CMK (cell line): ENCODE measurements around the gene GPC5.

Experiments
- DNase-seq: peaks from one replicate; pipeline ENCODE4 v3.0.0-alpha.2; 2010; ENCODE audit warnings: low read depth

Gene GPC5

DNA sequence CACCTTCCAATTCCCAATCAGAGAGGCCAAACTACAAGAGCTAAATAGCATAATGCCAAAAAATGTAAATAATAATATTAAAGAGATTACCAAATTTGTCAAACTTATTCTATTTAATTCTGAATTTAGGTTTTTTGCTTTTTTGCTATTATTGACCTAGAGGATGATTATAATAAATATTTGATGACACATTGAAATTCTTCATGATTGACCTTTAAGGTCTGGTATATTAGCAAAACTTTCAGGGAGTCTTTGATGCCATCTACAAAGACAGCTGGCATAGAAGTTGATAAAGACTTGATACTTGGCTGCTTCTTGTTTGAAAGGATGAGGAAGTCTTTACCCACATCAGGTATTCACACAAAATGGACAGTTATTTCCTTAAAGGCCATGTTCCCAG, 1168.3 kb downstream of the GPC5 start:
- DNase-seq, result no peak

DNA sequence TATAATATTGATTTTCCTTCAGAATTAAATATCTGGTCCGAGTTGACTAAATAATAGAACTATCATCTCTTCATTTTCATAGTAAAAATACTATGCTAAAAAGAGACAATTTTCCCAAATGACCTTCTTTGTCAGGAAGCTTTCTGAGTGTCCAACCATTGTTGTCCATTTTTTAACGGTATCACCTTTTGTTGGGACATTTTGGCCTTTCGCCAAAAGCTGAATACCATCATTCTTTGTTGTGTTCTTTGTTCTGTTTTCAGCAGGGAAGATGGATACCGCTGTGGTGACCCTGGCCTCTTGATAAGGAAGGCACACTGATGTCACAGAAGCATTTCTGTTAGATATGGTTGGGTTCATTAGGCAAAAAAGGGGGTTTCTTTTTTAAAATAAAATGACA, 1173.8 kb downstream of the GPC5 start:
- DNase-seq, result no peak

DNA sequence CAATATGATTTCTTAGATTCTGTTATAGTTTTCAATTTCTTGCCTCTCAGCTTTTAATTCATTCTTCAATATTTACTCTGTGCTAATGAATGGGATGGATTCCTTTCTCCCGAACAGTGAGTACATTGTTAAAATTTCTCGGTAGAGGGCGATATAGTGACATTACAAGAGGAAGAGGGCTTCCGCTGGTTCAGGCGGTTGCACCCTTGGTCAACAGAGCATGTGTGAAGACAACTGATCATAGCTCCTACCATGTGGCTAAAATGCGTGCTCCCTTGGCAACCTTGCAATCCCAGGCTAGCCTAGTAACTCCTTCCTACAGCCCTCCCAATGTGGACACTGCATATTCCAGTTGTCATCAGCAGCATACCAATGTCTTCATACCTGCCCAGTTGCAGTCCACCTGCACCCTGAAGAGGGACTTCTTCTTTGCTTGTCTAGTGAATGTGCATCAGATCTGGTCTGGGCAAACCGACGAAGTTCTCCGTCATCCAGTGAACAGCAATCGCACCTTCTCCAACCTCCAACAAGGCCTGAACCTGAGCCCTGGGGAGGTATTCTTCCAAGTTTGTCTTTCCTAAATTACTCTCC, 1175.1 kb downstream of the GPC5 start:
- no peak for DNase-seq

DNA sequence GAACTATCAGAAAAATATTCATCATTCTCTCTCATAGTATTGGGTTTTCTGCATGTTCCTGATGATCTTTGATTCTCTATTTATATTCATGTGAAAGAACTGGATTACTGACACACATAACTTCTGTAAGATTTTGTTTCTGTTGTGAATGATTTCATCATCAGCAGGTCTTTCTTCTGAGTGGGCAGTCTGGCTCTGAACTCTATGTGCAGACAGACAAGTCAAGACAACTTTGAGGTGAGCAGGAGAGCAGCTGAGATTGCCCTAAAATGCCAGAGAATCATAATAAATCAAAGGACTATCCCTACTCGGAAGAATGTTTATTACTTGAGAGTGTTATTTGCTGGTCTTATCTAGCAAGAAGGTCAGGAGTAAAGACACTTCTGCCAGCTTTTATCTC, 1176.1 kb downstream of the GPC5 start:
- no peak for DNase-seq

DNA sequence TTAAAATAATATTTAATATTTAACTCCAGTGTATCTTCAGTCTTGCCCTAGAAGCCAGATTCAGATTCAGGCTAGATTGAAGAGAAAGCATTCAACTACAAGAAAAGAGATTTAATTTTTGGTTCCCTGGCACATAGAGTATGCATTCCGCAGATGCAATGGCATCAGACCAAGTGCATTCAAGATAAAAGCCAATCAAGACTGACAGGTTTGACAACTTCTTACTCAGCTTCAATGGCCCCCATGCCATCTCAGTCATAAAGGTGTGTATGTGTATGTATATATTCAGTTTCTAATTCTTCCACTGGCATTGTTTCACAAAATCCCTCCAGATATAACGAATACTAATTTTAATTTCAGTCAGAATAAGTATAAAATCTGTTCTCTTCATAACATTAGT, 1177.4 kb downstream of the GPC5 start:
- DNase-seq, result no peak

DNA sequence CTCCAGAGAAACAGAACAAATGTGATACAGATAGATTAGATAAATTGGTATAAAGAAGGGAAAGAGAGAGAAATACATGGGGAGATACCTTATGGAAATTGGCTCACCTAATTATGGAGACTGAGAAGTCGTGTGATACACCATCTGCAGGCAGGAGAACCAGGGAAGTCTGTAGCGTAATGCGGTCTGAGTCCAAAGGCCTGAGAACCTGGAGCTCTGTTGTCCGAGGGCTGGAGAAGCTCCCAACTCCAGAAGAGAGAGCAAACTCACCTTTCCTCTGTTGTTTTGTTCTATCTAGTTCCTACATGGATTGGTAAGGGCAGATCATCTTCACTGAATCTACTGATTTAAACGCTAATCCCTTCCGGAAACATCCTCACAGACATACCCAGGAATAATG, 1179.9 kb downstream of the GPC5 start:
- DNase-seq, result no peak

DNA sequence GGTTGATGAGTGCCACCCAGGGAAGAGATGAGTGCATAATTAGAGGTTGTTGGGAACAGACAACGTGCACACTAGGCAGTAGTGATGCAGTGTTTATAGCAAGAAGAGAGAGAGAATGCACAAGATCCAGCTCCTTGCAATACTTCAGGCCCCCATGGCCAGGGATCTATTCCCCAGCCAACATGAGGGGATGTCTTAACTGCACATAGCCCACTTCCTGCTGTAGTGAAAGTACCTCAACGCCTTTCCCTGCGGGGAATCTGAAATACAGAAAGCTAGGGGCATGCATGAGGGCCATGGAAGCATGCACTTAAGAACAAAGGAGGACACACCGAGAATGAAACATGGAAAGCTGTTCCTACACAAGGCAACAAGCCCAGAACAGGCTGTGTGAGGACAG, 1191.5 kb downstream of the GPC5 start:
- DNase-seq, result no peak

DNA sequence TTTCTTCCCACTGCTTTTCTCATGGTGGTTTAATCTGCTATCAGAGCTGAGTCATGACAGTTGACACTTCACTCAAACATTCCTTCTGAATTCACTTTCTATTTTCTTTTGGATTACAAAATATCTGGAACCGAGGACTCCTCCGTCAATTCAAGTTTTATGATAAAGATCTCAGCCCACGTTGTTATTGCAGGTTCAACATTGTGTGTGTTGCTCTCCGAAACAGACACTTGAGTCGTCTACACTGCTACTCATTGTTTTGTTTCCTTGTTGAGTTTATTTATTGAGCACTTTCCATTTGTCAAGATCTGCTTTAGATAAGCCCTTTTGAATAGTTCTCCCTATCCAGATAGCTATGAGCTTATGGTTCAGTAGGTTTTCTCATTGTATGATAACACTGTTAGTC, 1192.1 kb downstream of the GPC5 start:
- no peak for DNase-seq

DNA sequence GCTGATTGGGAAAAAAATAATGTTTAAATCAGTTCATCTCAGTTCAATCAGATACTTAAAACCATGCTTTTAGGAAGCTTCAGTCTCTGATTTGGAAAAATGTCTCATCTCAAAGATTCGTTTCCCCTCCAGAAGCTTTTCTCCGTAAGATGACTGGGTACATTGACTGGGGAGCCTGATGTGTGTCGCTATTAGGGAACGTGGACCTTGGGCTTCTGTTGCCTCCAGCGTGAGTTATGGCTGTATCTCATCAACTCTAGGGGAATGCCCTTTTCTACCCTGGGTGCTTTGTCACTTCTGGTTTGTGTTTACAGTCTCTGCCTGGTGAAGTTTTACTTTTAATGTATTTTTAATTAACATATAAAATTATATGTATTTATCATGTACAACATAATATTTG, 1192.7 kb downstream of the GPC5 start:
- no peak for DNase-seq

DNA sequence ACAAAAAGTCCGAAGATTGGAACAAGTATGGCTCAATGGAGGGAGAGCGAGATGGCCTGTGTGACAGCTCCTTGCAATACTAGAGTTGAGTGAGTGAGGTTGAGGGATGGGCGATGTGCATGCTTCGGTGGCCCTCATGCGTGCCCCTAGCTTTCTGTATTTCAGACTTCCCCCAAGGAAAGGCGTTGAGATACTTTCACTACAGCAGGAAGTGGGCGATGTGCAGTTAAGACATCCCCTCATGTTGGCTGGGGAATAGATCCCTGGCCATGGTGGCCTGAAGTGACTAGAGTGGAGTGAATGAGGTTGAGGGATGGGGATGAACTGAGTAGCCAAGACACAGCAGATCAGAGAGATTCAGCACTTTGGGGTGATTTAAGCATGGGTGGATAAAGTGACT, 1194.3 kb downstream of the GPC5 start:
- no peak for DNase-seq

DNA sequence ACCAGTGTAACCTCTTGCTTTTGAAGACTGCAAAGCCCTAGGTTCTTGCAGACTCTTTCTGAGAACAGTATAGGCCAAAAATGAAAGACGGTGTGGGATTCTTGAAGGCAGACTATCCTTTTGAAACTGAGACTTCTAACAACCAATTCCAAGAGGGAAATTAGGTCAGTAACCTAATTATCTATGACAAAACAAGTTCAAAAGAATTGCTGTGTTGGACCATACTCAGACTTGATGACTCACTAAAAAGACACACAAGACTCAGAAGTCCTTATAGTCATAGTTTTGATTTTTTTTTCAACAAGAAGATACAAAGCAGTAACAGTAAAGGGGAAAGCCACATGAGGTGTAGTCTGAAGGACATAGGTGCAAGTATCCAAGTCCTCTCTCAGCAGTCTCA, 1204.1 kb downstream of the GPC5 start:
- DNase-seq, result no peak

DNA sequence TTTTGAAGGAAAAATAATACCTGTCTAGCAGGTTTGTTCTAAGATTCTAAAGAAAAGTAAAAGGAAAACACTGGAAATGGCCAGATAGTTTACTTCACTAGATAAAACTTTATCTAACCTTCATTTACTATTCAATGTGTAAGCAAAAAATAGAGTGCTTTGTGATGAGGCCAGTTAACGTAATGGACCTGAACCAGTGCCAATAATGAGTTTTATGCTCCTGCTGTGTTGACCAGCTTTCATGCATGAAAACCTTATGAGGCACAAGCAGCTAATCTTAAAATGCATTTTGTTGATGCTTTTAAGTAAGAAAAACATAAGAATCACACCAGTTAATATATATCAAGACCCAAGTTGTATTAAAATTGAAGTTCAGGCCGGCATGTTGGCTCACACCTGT, 1211.0 kb downstream of the GPC5 start:
- DNase-seq, result no peak

DNA sequence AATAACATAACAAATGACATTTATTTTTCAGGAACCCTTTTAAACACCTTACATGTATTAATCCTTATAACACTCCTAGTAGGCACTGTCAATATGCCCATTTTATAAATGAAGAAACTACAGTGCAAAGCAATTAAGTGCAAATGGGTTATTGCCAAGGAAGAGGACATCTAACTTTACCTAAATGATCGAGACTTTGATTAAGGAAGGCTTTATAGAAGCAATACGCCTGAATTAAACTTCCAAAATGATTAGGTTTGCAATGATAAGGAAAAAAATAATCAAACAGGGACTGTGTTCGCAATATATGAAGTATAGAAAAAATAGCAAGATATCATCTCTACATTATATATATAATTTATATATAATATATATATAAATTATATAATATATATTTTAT, 1214.5 kb downstream of the GPC5 start:
- no peak for DNase-seq

DNA sequence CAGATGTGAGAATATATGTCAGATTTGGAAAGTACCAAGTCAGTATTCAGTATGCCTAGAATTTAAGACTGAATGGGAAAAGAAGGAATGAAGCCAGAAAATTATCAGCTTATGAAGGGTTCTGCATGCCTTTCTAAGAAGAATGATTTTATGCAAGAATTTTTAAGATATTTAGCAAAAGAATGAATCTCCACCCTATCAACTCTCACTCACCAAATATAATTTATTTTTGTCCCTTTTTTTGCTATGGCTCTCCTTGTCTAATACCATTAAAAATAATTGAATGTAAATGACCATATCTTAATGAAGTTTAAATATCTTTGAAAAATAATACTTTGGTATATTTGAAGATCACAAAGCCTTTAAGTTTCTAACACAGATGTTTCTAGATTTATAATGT, 1215.5 kb downstream of the GPC5 start:
- no peak for DNase-seq

DNA sequence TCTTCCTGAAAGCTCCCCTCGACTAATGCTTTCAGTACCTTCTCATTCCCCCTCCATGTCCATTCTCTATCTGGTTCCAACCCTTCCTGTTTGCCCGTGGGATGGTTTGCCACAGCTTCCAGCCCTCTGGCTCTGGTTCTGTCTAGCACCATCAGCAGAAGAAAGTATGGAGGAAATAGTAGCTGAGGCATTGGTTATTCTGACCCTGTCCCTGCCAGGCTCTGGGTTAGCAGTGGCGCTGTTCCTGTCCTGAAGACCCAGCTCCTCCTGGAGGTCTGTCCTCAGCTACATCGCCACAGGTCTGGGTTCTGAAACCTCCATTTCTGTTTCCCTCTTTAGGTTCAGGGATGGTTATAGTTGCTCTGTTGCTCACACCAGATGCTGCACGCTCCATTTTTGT, 1223.6 kb downstream of the GPC5 start:
- no peak for DNase-seq

DNA sequence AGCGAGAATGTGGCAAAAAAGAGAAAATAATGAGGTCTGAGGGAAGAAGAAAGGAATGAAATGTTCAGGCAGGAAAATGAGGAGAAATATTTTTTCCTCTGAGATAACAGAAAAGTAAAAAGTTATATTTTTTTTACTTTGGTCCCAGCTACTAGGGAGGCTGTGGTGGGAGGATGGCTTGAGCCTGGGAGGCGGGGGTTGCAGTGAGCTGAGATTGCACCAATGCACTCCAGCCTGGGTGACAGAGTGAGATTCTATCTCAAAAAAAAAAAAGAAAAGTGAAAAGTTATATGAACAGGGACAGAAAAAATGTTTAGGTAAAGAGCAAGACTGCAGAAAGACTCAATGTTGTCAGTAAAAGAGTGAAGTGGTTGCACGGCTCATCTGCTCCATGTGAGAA, 1224.5 kb downstream of the GPC5 start:
- no peak for DNase-seq

DNA sequence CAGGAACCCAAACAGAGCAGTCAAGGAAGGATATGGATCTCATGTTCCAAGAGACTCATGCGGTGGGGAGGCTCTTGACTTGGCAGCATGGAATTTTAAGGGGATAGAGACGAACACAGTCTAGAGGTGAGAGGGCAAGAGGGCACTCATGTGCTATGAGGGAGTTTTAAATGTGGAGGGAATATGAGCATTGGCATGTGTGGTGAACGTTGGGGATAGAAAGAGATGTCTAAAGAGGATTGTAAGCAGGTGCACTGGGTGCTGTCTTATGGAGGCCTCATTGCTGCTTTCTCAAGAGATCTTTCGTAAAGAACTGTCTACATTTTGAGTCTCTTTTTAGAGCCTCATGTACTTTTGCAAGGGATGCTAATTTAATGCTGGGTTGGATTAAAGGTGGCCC, 1227.9 kb downstream of the GPC5 start:
- DNase-seq, result no peak

DNA sequence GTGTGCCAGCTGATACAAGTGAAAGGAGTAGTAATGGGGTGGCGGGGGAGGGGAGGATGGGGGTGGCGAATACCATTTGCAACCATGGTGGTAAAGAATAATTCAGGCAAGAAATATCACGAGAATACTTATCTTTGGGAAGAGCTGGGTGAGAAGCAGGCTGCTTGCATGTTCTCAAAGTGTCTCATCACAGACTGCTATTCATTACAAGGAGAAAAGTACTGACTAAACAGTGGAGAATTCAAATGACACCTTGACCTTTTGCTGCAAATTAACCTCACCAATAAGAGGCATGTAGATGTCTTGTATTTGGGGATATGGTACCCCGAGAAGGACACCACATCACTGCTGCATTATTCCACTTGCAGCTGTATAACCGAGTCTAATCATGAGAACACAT, 1242.5 kb downstream of the GPC5 start:
- DNase-seq, result no peak

DNA sequence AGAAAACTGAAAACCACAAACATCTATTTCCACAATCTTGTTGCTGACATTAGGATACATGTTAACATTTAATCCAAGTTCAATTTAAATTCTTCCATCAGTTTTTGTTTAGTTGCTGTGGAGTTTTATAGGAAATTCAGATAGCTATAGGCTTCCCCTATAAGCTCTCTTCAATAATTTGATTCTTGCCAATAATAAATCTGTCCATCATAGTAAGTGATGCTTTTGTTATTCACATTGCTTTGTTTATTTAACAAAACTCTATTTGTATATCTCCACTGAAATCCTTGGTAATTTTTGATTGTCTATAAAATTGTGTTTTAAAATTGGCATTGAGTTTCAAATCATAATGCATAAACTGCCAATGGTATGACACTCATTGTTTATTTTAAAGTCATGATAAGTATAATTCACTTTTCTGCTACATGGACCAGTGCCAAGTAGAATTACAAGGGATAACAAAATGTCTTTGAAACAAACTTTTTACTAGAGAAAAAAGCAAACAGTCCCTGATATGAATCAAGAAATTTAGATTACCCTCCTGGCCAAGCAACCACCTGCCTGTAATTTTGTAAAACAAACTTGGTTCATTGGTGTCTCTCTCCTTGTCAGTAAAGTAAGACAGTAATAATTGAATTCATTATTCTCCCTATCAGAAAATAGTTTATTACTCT, 1250.9 kb downstream of the GPC5 start:
- no peak for DNase-seq

DNA sequence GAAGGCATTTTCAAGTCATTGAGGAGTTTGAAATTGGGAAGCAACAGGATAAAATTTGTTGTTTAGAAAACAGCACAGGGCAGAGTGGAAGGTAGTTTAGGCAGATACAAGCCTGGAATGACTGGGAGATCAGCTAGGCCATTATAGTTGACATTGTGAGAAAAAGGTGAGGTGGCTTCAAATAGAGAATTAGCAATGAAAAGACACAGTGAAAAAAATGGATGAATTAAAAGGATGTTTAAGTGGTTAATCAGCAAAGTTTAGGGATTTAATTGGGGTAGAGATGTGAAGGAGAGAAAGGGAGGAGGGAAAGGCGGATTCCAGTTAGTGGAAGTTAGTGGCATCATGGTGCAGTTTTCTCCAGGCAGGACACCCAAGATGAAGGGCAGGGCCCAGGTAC, 1257.7 kb downstream of the GPC5 start:
- DNase-seq, result no peak

DNA sequence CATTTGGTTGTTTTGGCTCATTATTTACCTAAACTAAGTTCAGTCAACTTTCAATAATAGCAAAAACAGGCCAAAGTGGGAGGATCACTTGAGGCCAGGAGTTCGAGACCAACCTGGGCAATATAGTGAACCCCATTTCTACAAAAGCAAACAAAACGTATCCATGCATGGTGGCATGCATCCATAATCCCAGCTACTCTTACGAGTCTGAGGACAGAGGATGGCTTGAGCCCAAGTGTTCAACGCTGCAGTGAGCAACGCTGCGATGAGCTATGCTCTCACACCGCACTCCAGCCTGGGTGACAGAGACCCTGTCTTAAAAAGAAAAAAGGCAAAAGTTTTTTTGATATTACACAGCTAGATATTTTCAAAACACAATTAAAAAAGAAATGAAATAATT, 1258.2 kb downstream of the GPC5 start:
- DNase-seq, result no peak

DNA sequence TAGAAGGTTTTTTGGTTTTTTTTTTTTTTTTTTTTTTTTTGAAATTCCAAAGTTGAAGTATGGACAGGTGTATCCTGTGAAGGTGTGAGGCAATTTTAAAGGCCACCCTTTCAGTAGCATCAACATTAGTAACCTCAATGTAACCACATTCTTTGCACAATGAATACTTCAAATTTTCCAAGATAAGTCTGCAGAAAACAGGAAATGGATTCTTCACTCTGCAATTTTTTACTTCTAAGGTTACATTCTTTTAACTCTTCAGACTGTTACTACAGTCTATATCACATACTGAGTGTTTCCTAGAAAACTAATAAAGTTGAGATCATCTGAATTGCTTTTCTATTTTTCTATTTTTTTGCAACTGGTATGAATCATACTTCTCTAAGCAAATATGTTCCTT, 1259.1 kb downstream of the GPC5 start:
- no peak for DNase-seq

DNA sequence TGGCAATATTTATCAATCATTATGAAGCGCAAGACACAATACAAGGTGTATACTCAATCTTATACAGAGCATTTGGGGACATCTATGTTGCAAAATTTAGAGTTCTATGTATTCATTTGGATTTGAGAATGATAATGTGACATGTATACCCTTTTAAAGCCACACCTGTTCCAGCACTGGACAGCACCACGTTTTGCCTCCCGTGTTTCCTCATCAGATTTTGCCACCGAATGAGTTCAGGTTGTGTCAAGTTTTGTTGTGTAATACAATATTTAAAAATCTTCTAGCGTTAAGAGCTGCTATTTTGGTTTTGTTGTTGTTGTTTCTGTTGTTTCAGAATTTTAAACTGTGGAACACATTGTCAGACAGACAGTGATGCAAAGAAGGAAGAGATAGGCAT, 1259.9 kb downstream of the GPC5 start:
- DNase-seq, result no peak

DNA sequence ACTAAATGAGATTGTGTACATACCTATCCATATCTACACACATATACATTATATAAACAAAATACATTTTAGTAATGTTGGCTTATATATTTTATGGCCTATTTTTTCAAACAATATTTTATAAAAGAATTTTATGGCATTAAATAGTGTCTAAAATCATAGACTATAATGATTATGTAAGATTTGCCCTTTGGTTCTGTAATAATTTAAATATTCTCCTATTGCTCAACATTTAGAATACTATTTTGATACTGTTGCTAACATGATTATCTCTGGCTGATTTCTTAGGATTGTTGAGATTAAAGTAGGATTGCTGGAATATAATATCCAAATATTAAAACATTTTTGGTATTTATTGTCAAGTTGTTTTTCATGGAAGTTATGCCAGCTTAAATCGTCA, 1263.0 kb downstream of the GPC5 start:
- DNase-seq, result no peak

DNA sequence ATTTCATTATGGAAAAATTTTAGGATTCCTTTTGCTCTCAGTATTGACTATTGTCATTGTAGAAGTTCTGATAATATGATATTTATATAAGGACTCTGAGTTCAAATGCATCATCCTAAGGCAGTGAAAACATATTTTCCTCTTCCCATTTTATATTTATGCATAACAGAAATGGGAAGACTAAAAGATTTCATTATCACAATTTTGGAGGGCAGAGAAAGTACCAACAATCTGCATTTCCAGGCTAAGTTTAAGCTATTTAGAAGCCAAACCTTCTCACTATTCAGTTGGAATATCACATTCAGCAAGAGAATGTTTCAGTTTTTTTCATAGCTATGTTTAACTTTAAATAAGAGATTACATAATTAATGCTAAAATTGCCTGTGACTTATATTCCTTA, 1269.7 kb downstream of the GPC5 start:
- no peak for DNase-seq
